T-helper 1 cell treated with Interleukin-12 subunit alpha and Interleukin-12 subunit beta and Interleukin-4 antibody, amounts not matched to agents 30 μg/mL and 1 μg/mL, for 36 hours (primary cell): ENCODE data around the gene NFE2L1.
"Not testable (repeated sequence)": the region's sequence is repeated elsewhere in the genome, so short reads cannot be mapped to it uniquely, and the experiment has no call there.

ENCODE experiments used
- H3K27ac Mint-ChIP-seq: one replicate; pipeline ENCODE4 v1.8.0; 2021; ENCODE audit warnings: mild to moderate bottlenecking, mixed read lengths
- H3K27me3 Mint-ChIP-seq: one replicate; pipeline ENCODE4 v1.8.0; 2021; ENCODE audit warnings: low read depth, mixed read lengths
- H3K36me3 Mint-ChIP-seq: one replicate; pipeline ENCODE4 v1.8.0; 2021; ENCODE audit warnings: low read depth, mixed read lengths
- H3K4me1 Mint-ChIP-seq: one replicate; pipeline ENCODE4 v1.8.0; 2021; ENCODE audit warnings: low read depth, mixed read lengths
- H3K4me3 Mint-ChIP-seq: one replicate; pipeline ENCODE4 v1.8.0; 2021; ENCODE audit warnings: mild to moderate bottlenecking, moderate library complexity, mixed read lengths
- H3K9me3 Mint-ChIP-seq: one replicate; pipeline ENCODE4 v1.8.0; 2021; ENCODE audit warnings: mixed read lengths

Gene NFE2L1

GRCh38 chr17:48062273-48062672, 14.1 kb downstream of the NFE2L1 start:
- Mint-ChIP-seq H3K27ac (no peak overlapping the region), H3K9me3 (no peaks in the 10 kb centered on the region), H3K4me1 (peaks cover 16% of the 10 kb centered on the region), H3K36me3 (peaks cover 41% of the 10 kb centered on the region), H3K4me3 (no peak overlapping the region), H3K27me3 (no peaks in the 10 kb centered on the region)

- Mint-ChIP-seq H3K4me1 (peaks cover 12% of the 10 kb centered on the region), H3K4me3 (no peak overlapping the region), H3K27ac (no peak overlapping the region), H3K36me3 (peaks cover 25% of the 10 kb centered on the region), H3K9me3 (no peaks in the 10 kb centered on the region), H3K27me3 (no peaks in the 10 kb centered on the region)
Measured at GRCh38 chr17:48064638-48065037, 16.5 kb downstream of the NFE2L1 start.

GRCh38 chr17:48066192-48066591, 18.0 kb downstream of the NFE2L1 start:
- no peaks in the 10 kb centered on the region for H3K9me3 Mint-ChIP-seq
- H3K27ac Mint-ChIP-seq: no peak overlapping the region
- H3K4me1 Mint-ChIP-seq: peaks cover 10% of the 10 kb centered on the region
- H3K27me3 Mint-ChIP-seq: no peaks in the 10 kb centered on the region
- peaks cover 32% of the 10 kb centered on the region for H3K36me3 Mint-ChIP-seq
- no peak overlapping the region for H3K4me3 Mint-ChIP-seq

GRCh38 chr17:48066656-48067055, 18.5 kb downstream of the NFE2L1 start:
- Mint-ChIP-seq H3K27ac (peak overlapping the region; percentile 59), H3K4me1 (peaks cover 10% of the 10 kb centered on the region), H3K4me3 (no peak overlapping the region), H3K9me3 (no peaks in the 10 kb centered on the region), H3K36me3 (peaks cover 31% of the 10 kb centered on the region), H3K27me3 (no peaks in the 10 kb centered on the region)

- H3K9me3 Mint-ChIP-seq: no peaks in the 10 kb centered on the region
- no peak overlapping the region for H3K27ac Mint-ChIP-seq
- peaks cover 10% of the 10 kb centered on the region for H3K4me1 Mint-ChIP-seq
Measured at GRCh38 chr17:48067245-48067644, 19.1 kb downstream of the NFE2L1 start.

GRCh38 chr17:48067808-48068207, 19.6 kb downstream of the NFE2L1 start:
- H3K36me3 Mint-ChIP-seq: peaks cover 28% of the 10 kb centered on the region
- H3K4me1 Mint-ChIP-seq, H3K9me3 Mint-ChIP-seq, H3K27me3 Mint-ChIP-seq, H3K4me3 Mint-ChIP-seq, H3K27ac Mint-ChIP-seq: not testable (repeated sequence)

More at GRCh38 chr17:48067245-48067644, 19.1 kb downstream of the NFE2L1 start:
- H3K36me3 Mint-ChIP-seq: peaks cover 31% of the 10 kb centered on the region
- no peak overlapping the region for H3K4me3 Mint-ChIP-seq
- H3K27me3 Mint-ChIP-seq: no peaks in the 10 kb centered on the region

- H3K27ac Mint-ChIP-seq: no peak overlapping the region
- no peaks in the 10 kb centered on the region for H3K9me3 Mint-ChIP-seq
- peaks cover 29% of the 10 kb centered on the region for H3K36me3 Mint-ChIP-seq
- H3K27me3 Mint-ChIP-seq: no peaks in the 10 kb centered on the region
- no peak overlapping the region for H3K4me3 Mint-ChIP-seq
- H3K4me1 Mint-ChIP-seq: peaks cover 11% of the 10 kb centered on the region
Measured at GRCh38 chr17:48068491-48068961, 20.4 kb downstream of the NFE2L1 start.

GRCh38 chr17:48070195-48070594, 22.0 kb downstream of the NFE2L1 start:
- H3K36me3 Mint-ChIP-seq: peaks cover 30% of the 10 kb centered on the region
- H3K9me3 Mint-ChIP-seq: no peaks in the 10 kb centered on the region

GRCh38 chr17:48071654-48072053, 23.5 kb downstream of the NFE2L1 start:
- no peak overlapping the region for H3K27ac Mint-ChIP-seq
- H3K4me1 Mint-ChIP-seq: peaks cover 6% of the 10 kb centered on the region
- no peaks in the 10 kb centered on the region for H3K27me3 Mint-ChIP-seq
- H3K4me3 Mint-ChIP-seq: no peak overlapping the region
- peaks cover 34% of the 10 kb centered on the region for H3K36me3 Mint-ChIP-seq
- H3K9me3 Mint-ChIP-seq: no peaks in the 10 kb centered on the region

More at GRCh38 chr17:48070195-48070594, 22.0 kb downstream of the NFE2L1 start:
- Mint-ChIP-seq H3K27me3 (no peaks in the 10 kb centered on the region), H3K27ac (no peak overlapping the region), H3K4me3 (no peak overlapping the region), H3K4me1 (peaks cover 8% of the 10 kb centered on the region)

GRCh38 chr17:48072811-48073210, 24.7 kb downstream of the NFE2L1 start:
- H3K36me3 Mint-ChIP-seq: peaks cover 34% of the 10 kb centered on the region
- not testable (repeated sequence) for H3K4me3 Mint-ChIP-seq, H3K27ac Mint-ChIP-seq

GRCh38 chr17:48073566-48074094, 25.5 kb downstream of the NFE2L1 start:
- H3K4me3 Mint-ChIP-seq, H3K9me3 Mint-ChIP-seq, H3K27ac Mint-ChIP-seq, H3K27me3 Mint-ChIP-seq, H3K4me1 Mint-ChIP-seq: not testable (repeated sequence)
- peaks cover 29% of the 10 kb centered on the region for H3K36me3 Mint-ChIP-seq

More at GRCh38 chr17:48072811-48073210, 24.7 kb downstream of the NFE2L1 start:
- H3K27me3 Mint-ChIP-seq, H3K4me1 Mint-ChIP-seq, H3K9me3 Mint-ChIP-seq: not testable (repeated sequence)

GRCh38 chr17:48074322-48075081, 26.3 kb downstream of the NFE2L1 start:
- Mint-ChIP-seq H3K36me3 (peaks cover 28% of the 10 kb centered on the region), H3K27ac (no peak overlapping the region), H3K4me3 (no peak overlapping the region), H3K27me3 (no peaks in the 10 kb centered on the region), H3K9me3 (no peaks in the 10 kb centered on the region), H3K4me1 (peaks cover 4% of the 10 kb centered on the region)

GRCh38 chr17:48077152-48077551, 29.0 kb downstream of the NFE2L1 start:
- H3K4me1 Mint-ChIP-seq, H3K27ac Mint-ChIP-seq, H3K4me3 Mint-ChIP-seq, H3K27me3 Mint-ChIP-seq, H3K9me3 Mint-ChIP-seq: not testable (repeated sequence)
- H3K36me3 Mint-ChIP-seq: peaks cover 17% of the 10 kb centered on the region

- no peaks in the 10 kb centered on the region for H3K9me3 Mint-ChIP-seq
- no peak overlapping the region for H3K27ac Mint-ChIP-seq
- H3K4me3 Mint-ChIP-seq: no peak overlapping the region
- peaks cover 7% of the 10 kb centered on the region for H3K4me1 Mint-ChIP-seq
- no peaks in the 10 kb centered on the region for H3K27me3 Mint-ChIP-seq
- H3K36me3 Mint-ChIP-seq: peaks cover under 1% of the 10 kb centered on the region
Measured at GRCh38 chr17:48081858-48082257, 33.7 kb downstream of the NFE2L1 start.

- H3K4me1 Mint-ChIP-seq: peaks cover 7% of the 10 kb centered on the region
- no peaks in the 10 kb centered on the region for H3K9me3 Mint-ChIP-seq
- no peaks in the 10 kb centered on the region for H3K36me3 Mint-ChIP-seq
- H3K27ac Mint-ChIP-seq: no peak overlapping the region
- no peaks in the 10 kb centered on the region for H3K27me3 Mint-ChIP-seq
- no peak overlapping the region for H3K4me3 Mint-ChIP-seq
Measured at GRCh38 chr17:48084932-48085331, 36.8 kb downstream of the NFE2L1 start.
